Left kidney (tissue), 2 donors: ENCODE results near the gene KCNAB1. TPM values are rescaled to one million over a fixed set of nuclear protein-coding genes. Genes with fewer than 3 reads are reported as not detected.
"Not testable (repeated sequence)": the region's sequence is repeated elsewhere in the genome, so short reads cannot be mapped to it uniquely, and the experiment has no call there.

Experiments
- DNase-seq: peaks from one replicate; pipeline ENCODE4 v3.0.0-alpha.2; 2013
- polyA plus RNA-seq: library from polyadenylated mRNA; unstranded; fragments of 120-200 nt; gene quantifications from one replicate; pipeline ENCODE4 v1.2.1, GENCODE V29; 2013; ENCODE audit not compliant: insufficient read length

KCNAB1 gene
- polyA plus RNA-seq, 1 donor, result 3.4 TPM

DNA sequence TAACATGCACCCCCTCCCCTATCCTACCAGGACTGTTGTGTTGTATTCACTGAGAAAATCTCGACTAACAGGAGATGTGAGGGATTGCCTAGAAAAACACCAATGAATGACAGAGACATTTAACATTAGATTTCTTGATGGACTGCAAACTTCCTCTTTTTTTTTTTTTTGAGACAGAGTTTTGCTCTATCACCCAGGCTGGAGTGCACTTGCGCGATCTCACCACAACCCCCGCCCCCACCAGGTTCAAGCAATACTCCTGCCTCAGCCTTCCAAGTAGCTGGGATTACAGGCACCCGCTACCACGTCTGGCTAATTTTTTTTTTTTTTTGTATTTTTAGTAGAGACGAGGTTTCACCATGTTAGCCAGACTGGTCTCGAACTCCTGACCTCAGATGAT lies 17.0 kb downstream of the KCNAB1 start:
- not testable (repeated sequence) for DNase-seq

- DNase-seq, result no peak
These were observed 19.7 kb downstream of the KCNAB1 start for GRCh38 chr3:156140001-156140595.

DNA sequence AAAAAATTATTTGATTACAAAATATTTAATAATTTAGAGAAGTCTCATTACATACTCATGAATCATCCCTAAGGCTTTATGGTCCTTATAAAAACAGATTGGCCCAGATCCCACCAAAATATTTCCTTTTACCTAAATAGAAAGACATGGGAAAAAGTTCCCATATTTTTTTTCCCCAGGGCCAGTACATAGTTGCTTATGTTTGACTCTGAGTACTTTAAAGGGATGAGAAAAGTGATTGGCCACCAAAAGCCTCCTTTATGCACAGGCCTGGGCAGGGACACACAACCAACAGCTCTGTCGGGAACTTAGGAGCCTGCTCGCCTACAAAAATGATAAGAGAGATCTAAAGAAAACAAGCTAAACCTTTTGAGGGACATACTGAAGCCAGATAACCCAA lies 22.3 kb downstream of the KCNAB1 start:
- no peak for DNase-seq

- DNase-seq, result no peak
These were observed 22.8 kb downstream of the KCNAB1 start for GRCh38 chr3:156143136-156143535.

DNA sequence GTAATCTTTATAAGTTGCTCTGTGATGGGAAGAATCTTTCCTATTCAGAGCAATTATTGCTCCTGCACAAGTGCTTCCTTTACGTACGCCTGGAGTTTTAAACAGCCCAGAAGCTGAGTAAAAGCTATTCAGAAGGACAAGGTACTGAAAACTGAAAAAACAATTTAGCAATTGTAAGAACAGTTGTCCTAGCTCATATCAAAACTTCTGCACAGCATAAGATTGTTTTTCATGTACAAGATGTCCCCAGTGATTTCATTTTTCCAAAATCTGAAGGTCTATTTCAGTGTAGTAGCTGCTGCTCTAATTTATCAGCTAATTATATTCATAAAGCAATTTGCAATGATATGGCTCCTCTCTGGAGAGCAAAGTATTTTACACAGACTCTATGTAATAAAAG lies 23.7 kb downstream of the KCNAB1 start:
- DNase-seq, result no peak

DNA sequence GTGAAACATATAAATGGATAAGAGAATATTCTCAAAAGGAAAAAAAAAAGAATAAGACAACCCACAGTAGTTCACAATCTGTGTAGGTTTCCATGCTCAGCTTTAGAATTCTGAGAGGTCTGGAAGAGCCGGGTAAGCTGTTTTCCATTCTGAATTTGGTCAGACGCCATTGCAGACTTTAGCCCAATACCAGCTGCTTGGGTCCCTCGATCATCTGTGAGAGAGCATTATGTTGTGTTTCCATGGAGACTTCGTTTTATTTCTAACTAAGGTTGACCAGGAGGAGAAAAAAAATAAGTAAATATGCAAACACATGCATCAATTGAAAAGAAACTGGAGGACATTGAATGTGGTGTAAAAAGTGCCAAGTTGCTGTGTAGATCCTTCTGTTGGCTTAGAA lies 25.5 kb downstream of the KCNAB1 start:
- no peak for DNase-seq

DNA sequence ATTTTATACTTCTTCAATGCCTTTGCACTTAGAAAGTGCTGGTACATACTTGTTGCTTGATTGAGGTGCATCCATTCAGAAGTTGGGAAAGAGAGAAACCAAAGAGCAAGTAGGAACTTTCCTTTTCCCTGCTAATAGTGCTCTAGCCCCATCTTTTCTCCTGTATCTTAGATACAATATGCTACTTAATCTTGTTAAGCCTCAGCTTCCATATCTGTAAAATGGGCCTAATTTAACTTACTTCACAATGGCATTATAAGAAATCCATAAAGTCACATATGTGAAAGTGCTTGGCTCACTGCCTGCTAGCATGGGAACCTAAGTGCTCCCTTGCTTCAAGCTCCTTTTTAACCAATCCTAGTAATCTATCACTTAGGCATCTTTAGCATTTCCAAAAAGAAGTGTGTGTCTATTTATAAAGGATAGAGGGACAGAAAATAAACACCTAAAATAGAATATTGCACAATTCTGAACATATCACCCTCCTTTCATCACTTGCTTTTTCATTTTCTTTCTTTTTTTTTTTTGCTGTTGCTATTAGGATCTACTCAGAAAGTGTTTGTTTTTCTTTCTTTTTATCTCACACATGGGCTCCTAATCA lies 28.1 kb downstream of the KCNAB1 start:
- no peak for DNase-seq

- no peak for DNase-seq
These were observed 28.6 kb downstream of the KCNAB1 start for GRCh38 chr3:156148946-156149381.

DNA sequence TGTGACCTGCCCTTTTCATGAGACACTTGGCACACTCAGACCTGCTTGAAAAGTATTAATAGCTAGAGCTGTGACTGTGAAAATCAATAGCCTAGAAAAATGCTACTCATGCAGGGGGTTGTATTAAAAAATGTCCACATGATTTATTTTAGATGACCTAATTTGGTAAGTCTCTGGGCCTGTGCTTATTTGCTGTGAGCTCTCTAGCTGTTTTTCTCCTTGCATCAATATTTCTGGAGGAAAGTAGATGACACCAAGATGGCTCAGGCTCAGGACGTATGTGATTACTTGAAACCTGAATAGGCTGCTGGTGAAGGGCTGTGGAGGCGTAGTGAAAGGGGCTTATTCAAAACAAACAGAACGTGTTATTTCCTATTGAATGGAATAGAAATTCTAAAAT lies 29.5 kb downstream of the KCNAB1 start:
- DNase-seq, result no peak

- DNase-seq, result peak; percentile 74
These were observed 30.2 kb downstream of the KCNAB1 start for GRCh38 chr3:156150434-156151066.

DNA sequence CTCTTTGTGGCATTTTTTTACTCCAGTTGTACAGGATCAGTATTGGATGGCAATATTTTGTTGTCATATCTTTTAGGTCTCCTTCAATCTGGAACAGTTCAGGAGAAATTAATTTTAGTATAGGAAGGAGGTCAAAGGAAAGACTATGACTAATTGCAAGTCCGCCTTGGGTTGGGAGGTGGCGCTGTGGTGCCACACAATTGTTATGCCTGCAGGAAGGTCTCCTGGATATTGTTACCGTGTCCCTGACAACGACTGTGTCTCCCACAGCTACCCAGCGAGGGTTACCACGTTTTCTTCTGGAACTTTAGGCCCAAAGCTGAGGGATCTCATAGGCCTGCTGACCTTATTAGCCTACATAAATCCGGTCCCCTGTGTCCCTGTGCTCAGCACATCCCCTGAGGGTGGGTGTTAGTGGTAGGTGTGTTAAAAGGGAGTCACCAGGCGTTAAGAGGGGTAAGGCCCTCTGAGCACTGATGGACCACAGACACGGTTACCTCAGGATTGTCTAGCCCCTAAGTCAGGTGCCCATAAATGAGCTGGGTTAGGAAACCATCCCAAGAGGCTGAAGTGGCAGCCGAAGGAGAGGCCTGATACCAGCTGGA lies 31.5 kb downstream of the KCNAB1 start:
- DNase-seq, result peak; percentile 74

DNA sequence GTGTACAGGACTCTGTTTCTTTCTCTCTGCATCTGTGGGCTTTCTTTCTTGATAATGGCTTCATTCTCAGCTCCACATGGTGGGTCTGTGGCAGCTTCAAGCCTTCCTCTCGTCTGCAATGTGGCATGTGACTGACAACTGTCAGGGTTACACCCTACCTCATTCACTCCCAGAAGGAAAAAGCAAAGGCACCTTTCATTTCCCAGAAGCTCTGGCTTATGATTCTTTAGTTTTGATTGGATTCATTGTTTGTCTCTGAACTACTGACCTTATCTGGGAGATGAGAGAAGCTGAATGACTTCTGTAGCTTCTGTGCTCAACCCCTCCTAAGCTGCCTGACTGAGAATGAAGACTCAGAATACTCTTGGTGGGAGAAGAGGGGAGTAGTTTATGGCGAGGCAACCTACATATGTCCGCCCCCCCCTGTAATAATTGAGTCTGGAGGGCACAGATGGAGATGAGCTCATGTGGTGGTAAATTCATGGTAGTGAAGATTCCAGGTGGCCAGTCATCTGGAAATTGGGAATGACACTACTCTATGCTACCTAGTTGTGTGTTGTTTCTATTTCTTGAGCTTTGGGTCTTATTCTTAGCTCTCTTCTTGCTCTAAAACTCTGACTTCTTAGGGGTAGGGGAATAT lies 38.4 kb downstream of the KCNAB1 start:
- no peak for DNase-seq

- DNase-seq, result no peak
These were observed 40.3 kb downstream of the KCNAB1 start for GRCh38 chr3:156160647-156161046.

- DNase-seq, result no peak
These were observed 40.8 kb downstream of the KCNAB1 start for GRCh38 chr3:156161172-156161571.

GRCh38 chr3:156163848-156164247 lies 43.5 kb downstream of the KCNAB1 start:
- no peak for DNase-seq

DNA sequence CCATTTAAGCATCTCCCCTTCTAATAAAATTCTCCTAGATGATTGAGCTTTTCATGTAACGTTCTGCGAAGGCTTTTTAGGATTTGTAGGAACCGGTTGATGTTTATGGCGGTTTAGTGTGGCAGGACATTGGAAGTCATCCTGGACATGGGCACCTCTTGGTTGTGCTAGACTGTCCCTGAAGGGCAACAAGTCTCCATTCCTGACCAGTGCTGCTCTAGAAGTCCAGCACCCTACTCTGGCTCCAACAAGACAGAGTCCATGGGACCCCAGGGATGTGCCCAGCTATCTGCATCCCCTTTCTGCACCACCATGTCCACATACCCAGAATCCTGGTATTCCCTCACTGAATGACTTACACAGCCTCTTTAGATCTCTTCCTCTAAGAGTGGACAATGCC lies 46.4 kb downstream of the KCNAB1 start:
- no peak for DNase-seq

DNA sequence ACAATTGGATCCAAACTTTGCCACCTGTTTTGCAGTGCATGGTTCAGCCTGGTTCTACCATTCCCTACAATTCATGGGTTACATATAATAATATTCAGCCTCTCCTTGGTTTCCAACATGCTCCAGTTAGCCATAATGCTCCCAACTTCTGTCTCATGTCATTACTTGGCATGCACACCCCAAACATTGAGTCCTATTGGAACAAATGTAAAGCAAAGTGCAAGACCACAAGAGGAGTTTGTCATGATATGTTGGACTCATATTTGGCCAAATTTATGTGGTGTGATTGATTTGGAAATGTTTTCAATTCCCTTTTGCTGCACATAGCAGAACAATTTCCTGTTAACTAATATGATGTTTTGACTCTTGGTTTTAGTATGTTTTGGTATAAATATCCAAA lies 50.2 kb downstream of the KCNAB1 start:
- DNase-seq, result no peak

DNA sequence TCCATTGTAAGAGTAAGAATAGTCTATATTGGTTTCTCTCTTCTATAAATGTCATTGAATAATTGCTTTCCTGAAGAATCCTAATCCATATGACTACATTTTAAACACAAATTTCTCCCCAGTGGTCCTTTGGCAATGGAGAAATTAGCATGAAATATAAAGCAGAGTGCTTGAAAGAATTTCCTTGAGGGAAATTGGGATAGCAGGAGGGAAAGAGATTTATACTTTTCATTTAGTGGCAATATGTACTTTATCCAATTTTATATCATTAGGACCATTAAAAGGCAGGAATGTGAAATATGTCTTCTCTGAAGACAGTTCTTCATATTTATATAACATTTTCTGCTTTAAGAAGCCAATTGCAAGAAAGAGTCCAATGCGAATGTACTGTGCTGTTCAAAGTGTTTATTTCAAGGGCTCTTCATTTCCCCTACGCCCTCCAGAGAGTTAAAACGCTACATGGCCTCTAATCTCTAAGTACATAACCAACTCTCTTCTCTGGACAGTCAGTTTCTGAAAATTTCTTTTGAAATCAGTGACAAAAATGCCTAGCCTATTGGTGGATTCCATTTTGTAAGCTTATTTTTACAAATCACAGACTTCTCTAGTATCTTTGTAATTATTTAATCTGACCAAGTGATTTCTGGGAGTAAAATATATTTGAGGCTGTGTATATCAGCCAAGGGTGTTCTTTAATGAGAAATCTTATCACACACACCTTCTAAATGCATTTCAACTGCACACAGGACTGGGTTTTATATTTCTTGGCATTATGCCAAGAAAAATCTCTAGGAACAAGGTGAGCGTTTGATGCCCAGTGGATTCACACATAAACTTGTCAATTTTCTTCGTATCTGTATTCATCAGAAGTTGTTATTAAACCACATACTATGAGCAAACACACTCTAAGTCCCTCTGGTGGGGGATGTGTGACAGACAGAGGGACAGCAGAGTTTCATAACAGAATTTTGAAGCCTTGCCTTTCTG lies 51.2 kb downstream of the KCNAB1 start:
- no peak for DNase-seq

DNA sequence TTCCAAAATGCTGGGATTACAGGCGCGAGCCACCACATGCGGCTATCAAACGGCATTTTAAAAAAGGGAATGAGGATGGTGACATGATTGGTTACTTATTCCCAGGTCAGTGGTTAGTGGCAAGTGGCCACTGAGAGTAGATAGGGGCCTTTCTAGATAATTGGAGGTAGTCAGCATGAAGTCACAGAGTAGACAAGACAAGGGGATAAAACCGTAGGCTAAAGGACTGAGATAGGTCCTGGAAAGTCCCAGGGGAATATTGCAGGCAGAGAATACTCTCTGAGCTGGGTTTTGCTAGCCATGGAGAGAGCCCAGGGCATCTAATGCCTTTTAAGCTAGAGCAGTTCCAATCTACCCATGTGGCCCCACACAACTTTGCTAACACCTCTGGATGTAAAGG lies 52.2 kb downstream of the KCNAB1 start:
- no peak for DNase-seq

- peak; percentile 40 for DNase-seq
These were observed 54.0 kb downstream of the KCNAB1 start for GRCh38 chr3:156174229-156174847.

DNA sequence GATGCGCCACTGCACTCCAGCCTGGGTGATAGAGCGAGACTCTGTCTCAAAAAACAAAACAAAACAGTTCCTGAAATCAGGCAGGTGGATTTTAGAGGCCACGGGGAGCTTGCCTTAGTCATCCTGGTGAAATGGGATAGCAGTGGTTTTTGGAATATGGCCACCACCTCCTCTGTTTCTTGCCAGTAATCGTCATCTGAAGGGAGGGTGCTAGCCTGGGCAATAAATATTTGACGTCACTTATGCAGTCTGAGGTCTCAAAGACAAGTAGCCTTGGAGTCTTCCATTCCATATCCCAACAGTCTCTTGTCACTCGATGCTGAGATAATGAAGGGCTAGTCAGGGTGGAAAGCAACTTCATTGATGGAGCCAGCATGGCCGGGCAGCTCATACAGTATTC lies 55.2 kb downstream of the KCNAB1 start:
- no peak for DNase-seq
